ENCODE results near the gene EPS8L3. TPM values are rescaled to one million over a fixed set of nuclear protein-coding genes. Genes with fewer than 3 reads are reported as not detected.

EPS8L3 gene
- total and polyA plus RNA-seq, 8 donors = 0.21 to 0.99 (median 0.52) TPM; not detected in 2

DNA sequence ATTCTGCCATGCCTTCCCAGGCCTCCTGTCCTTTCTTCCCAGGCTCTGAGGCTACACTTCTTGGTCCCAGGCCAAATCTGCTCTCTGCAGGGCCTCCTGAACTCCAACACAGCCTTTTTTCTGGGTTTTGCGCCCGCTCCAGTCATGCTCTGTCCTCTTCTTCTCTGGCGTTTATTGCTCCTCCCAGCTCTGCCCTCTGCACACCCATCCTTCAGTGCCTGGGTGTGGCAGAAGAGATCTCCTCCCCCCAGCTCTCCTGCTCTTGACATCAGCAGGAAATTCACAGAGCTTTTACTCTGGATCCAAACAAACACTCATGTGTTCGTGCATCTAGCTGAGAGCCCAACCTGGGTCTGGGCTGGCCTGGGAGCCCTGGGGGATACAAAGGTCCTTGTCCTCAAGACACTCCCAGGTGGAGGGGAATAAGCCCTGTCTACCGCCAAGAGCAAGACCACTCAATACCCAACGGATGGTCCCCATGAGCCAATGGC, 22.9 kb upstream of the EPS8L3 start:
- intact Hi-C loops (cut with DNase I) = no loop called here
- Histone ChIP-seq H3K9me3 (no peaks in the 10 kb centered on the region), H3K27ac (no peak overlapping the region), H3K4me1 (peaks cover 13 to 53% of the 10 kb centered on the region in 2 donors), H3K27me3 (no peaks in the 10 kb centered on the region), H3K4me3 (no peak overlapping the region), H3K36me3 (no peaks in the 10 kb centered on the region)
- DNase-seq (peak in 1 of 4 donors; percentile 67), ATAC-seq (peak; percentile 84)
- TF ChIP-seq CTCF (IDR thresholded peaks at IDR 0.05) = no peak

- H3K4me3 ChIP-seq = no peak overlapping the region
- TF ChIP-seq CTCF (IDR thresholded peaks at IDR 0.05) = no peak
- DNase-seq (peak in 1 of 4 donors; percentile 22), ATAC-seq (no peak)
- peaks cover 8 to 48% of the 10 kb centered on the region in 2 donors for H3K4me1 ChIP-seq
- H3K27ac ChIP-seq = no peak overlapping the region
- no peaks in the 10 kb centered on the region for H3K27me3 ChIP-seq
- no peaks in the 10 kb centered on the region for H3K36me3 ChIP-seq
- H3K9me3 ChIP-seq = no peaks in the 10 kb centered on the region
- intact Hi-C loops (cut with DNase I) = no loop called here
These were observed 22.4 kb upstream of the EPS8L3 start for GRCh38 chr1:109786112-109786480.

DNA sequence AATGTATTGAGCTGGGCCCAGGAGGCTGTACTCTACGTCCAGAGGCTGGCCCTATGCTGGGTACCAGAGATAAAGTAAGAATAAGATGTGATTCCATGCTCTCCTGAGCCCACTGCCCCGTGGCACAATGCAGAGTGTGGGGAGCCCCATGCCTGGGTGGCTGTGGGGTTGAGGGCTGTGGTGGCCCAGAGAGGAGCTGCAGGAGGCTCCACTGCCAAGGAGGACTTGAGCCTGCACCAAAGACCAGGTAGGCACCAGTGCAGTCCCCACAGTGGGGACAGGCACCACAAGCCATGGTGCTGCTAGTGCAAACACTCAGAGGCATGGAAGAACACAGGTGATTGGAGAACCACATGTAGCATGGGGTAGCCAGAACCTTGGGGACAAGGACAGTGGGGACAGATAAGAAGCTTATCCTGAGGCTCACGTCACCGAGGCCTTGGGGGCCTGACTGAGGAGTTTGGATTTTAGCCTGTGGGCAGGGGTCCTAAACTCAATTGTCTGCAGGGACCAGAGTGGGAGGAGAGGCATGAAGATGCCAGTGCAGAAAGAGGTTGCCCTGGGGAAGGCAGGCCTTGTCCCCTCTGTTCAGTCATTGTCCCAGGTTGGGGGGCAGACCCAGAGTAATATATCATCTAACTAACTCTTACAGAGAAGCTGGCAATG, 21.9 kb upstream of the EPS8L3 start:
- Histone ChIP-seq H3K4me3 (no peak overlapping the region), H3K9me3 (no peaks in the 10 kb centered on the region), H3K27me3 (no peaks in the 10 kb centered on the region), H3K27ac (no peak overlapping the region), H3K4me1 (peaks cover 8 to 43% of the 10 kb centered on the region in 2 donors), H3K36me3 (no peaks in the 10 kb centered on the region)
- intact Hi-C loops (cut with DNase I) = no loop called here
- TF ChIP-seq CTCF (IDR thresholded peaks at IDR 0.05) = no peak
- DNase-seq = peak in 1 of 4 donors; percentile 11
- ATAC-seq = no peak

- intact Hi-C loops (cut with DNase I) = no loop called here
- Histone ChIP-seq H3K4me3 (no peak overlapping the region), H3K36me3 (no peaks in the 10 kb centered on the region), H3K9me3 (no peaks in the 10 kb centered on the region), H3K4me1 (peaks cover 8 to 34% of the 10 kb centered on the region in 2 donors), H3K27ac (no peak overlapping the region), H3K27me3 (no peaks in the 10 kb centered on the region)
- TF ChIP-seq CTCF (IDR thresholded peaks at IDR 0.05) = no peak
- ATAC-seq (no peak), DNase-seq (peak in 1 of 4 donors; percentile 29)
These were observed 21.0 kb upstream of the EPS8L3 start for GRCh38 chr1:109784551-109785252.

- Histone ChIP-seq H3K4me3 (no peak overlapping the region), H3K36me3 (no peaks in the 10 kb centered on the region), H3K4me1 (peaks cover 8 to 21% of the 10 kb centered on the region in 2 donors), H3K27me3 (no peaks in the 10 kb centered on the region), H3K27ac (no peak overlapping the region), H3K9me3 (no peaks in the 10 kb centered on the region)
- no peak for TF ChIP-seq CTCF (IDR thresholded peaks at IDR 0.05)
- ATAC-seq = peak; percentile 80
- peak in 1 of 4 donors; percentile 43 for DNase-seq
- intact Hi-C loops (cut with DNase I) = no loop called here
These were observed 19.7 kb upstream of the EPS8L3 start for GRCh38 chr1:109783436-109783835.
